ENCODE measurements around the gene UBR1.
A peak's percentile ranks its signal among the peaks of the same experiment; 100 is the strongest.

Gene UBR1

GRCh38 chr15:43106486-43106829, 620 bp upstream of the UBR1 start:
- no peak for DNase-seq

DNA sequence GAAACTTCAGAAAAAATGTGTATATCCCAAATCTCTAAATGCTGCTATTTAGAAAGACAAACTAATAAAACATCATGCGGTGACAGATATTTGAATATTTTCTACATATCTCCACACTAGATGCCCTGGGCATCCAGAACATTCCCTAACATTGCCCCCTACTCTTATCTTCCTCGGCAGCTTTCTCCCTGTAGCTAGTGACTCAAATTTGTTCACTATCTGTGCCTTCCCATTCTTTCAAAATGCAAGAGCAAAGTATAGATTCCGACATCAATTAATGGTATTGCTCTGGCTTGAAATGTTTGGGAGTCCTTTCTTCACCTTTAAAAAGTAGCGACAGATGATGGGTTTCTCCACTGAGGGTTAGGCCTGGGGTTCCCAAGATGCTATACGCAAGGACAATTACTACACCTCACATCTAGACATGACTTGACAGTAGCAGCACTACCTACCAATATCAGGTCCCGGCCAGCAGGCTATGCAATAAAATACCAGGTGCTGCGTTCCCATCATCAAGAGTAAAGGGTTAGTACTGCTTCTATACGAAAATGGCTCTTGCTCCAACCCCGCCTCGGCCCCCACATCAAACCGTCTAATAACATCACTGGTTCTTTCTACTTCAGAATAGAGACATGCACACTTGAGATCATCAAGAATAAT, 631 bp downstream of the UBR1 start:
- peak; percentile 29 for DNase-seq

DNA sequence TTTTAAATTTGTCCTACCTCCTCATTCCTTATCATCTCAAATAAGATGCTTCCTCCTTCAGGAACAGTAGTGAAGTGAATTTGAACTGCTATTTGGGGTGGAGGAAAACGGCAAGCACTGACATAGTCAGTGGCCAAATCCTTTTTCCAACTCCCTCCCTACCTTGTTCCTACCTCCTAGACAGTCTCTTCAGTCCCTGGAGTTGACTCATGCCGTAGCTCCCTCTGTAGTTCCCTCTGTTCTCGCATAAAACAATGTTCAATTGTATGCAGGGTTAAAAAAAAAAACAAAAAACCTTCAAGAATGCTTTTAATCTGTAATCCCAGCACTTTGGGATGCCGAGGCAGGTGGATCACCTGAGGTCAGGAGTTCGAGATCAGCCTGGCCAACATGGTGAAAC, 1.4 kb downstream of the UBR1 start:
- DNase-seq, result no peak

DNA sequence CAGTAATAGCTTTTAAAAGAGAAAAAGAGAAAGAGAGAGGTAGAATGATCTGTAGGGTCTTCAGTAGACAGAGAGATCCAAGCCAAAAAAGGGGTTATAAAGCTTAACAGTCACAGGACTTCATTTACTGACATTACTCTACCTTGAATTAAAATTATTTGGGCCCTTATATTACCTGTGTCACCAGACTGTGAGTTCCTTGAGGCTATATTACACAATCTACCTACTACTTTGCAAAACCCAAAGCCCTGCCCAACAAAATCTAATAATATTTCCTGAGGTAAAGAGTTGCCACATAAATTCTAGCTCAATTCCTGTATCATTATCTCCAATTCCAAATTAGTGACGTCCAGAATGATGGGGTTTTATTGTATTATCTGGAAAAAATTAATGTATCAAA, 1.9 kb downstream of the UBR1 start:
- no peak for DNase-seq

- DNase-seq, result no peak
Observed at GRCh38 chr15:43102187-43102586, 3.7 kb downstream of the UBR1 start.

GRCh38 chr15:43100971-43101370, 4.9 kb downstream of the UBR1 start:
- DNase-seq, result no peak

DNA sequence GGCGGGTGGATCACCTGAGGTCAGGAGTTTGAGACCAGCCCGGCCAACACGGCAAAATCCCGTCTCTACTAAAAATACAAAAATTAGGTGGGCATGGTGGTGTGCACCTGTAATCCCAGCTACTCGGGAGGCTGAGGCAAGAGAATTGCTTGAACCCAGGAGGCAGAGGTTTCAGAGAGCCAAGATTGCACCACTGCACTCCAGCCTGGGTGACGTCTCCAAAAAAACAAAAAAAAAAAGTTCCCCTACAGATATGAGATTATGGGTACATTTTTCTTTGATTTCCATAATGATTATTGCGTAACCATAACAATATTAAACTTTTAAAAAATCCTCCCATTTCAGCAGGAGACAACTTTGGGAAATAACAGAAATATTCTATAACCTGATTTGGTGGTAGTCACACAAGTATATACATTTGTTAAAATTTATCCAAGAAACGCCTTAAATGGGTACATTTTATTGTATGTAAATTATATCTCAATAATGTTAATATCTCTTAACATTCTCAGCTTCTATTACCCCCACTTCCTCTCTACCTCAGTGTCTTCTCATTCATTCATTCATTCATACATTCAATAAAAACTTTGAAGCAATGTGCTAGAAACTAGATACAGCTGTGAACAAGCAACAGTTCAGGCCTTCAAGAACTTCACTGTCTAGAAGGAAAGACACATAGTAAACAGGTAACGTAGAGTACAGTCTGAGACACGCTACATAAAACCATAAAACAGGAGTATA, 6.6 kb downstream of the UBR1 start:
- DNase-seq, result no peak

DNA sequence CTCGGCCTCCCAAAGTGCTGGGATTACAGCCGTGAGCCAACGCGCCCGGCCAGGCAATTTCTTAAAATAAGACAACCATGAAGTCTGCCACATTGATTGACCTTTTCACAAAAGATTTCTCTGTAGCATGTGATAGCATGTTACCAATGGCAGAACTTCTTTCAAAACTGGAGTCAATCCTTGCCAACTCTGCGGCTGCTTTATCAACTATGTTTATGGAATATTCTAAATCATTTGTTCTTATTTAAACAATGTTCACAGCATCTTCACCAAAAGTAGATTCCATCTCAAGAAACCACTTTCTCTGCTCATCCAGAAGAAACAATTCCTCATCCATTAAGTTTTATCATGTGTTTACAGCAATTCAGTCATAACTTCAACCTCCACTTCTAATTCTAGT, 9.4 kb downstream of the UBR1 start:
- no peak for DNase-seq

DNA sequence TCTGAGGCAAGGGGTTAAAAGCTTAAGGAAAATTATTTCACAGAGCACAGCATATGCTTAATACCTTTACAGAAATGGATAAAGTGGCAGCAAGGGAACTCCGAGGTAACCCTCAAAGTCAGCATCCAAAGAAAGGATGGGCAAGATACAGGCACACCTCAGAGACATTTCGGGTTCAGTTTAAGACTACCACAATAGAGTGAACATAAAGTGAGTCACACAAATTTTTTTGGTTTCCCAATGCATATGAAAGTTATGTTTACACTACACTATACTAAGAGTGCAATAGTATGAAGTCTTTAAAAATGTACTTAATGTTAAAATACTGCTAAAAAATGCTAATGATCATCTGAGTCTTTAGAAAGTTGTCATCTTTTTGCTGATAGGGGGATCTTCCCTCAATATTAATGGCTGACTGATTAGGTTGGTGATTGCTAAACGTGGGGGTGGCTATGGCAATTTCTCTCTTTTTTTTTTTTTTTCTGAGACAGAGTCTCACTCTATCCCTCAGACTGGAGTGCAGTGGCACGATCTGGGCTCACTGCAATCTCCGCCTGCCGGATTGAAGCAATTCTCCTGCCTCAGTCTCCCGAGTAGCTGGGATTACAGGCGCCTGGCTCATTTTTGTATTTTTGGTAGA, 10.0 kb downstream of the UBR1 start:
- DNase-seq, result no peak

GRCh38 chr15:43095243-43095642, 10.6 kb downstream of the UBR1 start:
- DNase-seq, result no peak

- no peak for DNase-seq
Observed at GRCh38 chr15:43094416-43095030, 11.3 kb downstream of the UBR1 start.

DNA sequence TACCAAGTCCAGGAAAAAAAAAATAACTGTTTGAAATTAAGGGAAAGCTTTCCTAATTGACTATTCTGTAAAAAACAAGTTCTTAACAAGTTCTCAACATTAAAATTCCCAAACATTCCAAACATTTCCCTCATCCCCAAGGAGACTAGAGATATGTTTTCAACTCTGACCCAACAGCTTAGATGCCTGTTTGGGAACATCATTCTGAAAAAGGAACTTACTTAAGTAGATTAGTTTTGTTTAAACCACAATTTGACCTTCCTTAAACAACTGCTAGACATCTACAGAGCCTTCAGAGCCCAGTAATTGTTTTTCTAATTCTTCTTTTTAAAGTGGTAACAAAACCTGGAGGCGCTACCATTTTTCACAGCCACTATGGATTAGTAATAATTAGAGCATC, 12.8 kb downstream of the UBR1 start:
- DNase-seq, result no peak

- no peak for DNase-seq
Observed at GRCh38 chr15:43091859-43092258, 14.0 kb downstream of the UBR1 start.

DNA sequence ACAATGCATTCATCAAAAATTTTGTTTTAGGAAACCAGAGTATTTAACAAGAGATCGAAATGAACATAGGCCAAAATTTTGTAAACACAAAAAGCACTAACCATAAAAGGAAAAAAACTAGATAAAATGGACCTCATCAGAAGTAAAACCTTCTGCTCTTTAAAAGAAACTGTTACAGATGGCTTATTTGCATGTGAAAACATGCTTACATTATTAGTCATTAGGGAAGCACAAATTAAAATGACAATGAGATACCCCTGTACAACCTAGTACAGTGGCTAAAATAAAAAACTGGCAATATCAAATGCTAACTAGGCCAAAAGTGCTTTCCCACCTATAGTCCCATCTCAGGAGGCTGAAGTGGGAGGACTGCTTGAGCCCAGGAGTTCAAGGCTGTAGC, 19.3 kb downstream of the UBR1 start:
- DNase-seq, result no peak

DNA sequence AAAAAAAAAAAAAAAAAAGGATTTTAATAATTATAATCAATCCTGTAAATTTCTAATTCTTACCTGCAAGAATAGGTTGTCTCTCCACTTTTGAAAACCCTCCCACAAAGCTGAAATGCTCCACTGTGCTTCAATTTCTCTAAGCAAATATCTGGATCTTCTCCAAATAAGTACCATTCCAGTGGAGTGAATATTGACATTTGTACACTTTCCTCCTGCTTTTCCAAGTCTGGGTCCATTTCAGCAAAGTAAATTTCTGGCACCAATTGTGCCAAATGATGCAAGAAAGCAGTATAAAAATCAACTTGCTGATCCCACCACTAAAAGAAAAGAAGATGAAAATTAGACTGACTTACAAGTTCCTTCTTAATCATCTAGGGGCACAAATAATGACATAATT, 19.9 kb downstream of the UBR1 start:
- no peak for DNase-seq

DNA sequence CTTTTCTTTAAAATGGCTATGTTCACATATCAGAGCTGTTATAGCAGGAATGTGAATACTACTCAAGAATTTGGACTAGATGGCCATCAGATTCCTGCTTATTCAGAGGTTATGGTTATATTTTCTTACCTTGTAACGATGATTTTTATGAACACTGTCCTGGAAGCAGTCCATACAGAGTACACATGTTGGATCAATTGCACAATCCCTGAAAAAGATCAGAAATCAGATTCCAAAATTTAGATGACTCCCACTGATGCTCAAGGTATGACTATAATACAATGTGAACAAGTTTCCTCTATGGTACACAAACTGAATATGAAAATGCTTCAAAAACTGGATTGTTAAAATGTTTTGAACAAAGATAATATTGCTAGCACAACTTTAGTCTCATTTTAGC, 23.3 kb downstream of the UBR1 start:
- no peak for DNase-seq

DNA sequence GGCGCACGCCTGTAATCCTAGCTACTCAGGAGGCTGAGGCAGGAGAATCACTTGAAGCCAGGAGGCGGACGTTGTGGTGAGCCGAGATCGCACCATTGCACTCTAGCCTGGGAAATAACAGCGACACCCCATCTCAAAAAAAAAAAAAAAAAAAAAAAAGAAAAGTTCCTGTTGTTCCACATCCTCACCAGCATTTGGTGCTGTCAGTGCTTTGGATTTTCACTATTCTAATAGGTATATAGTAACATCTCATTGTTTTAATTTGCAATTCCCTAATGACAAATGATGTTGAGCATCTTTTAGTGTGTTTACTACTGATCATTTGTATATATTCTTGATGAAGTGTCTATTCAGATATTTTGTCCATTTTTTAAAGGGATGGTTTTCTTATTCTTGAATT, 24.6 kb downstream of the UBR1 start:
- no peak for DNase-seq

GRCh38 chr15:43071451-43071850, 34.4 kb downstream of the UBR1 start:
- no peak for DNase-seq

DNA sequence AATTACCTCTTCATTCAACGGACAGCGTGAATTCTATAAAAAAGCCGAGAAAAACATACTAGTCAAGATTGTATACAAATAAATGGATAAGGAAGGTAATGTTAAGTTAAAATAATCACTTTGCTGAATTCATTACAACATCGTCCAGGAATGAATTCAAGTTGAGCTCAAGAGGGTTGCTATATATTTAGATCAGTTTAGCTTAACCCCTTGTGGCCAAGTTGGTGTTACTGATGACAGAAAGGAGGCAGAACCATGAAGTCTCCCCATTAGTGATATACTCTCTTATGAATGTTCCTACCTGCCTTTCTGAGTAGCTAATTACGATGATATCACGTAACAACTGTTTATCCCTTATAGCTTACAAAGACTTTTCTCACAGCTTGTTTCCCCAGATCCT, 34.9 kb downstream of the UBR1 start:
- no peak for DNase-seq

DNA sequence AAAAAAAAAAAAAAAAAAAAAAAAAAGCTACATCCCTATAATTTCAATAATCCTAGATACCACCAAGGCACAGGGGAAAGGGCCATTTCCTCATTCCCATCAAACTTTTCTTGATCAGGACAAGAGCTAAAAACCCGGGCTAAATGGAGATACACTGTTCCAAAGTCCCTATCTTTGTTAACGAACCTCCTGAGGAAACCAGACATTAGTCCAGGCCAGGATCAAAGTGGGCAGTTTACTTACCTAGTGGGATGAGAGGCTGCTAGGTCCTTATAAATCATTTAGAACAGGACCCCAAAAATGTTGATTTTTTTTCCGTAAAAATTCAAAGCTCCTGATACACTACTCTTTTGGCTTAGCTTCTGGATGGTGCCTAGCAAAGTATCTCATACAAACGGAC, 35.6 kb downstream of the UBR1 start:
- DNase-seq, result no peak

DNA sequence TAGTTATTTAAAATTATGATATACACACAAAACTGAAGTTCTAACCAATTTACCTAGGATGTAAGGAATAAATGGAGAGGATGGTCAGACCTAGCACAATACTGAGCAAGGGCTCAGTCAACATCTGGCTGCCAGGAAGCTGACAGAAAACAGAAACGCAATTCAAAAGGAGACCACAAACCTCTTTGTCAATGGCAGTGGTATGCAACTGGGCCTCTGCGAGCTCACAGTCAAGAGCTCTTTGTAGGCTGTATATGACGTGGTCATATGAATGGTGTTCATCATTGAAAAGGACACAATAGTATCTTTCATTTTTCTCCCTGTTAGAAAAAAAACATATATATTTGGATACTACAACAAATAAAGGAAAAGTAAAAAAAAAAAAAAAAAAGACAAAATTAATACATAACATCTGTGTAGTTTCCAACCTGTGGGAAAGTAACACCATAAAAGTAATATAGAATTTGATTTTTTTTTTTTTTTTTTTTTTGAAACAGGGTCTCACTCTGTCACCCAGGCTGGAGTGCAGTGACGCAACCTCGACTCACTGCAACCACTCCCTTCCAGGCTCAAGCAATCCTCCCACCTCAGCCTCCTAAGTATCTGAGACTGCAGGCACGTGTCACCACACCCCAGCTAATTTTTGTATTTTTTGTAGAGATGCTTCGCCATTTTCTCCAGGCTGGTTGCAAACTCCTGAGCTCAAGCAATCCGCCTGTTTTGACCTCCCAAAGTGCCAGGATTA, 37.9 kb downstream of the UBR1 start:
- DNase-seq, result no peak

- no peak for DNase-seq
Observed at GRCh38 chr15:43056696-43057095, 49.1 kb downstream of the UBR1 start.

- DNase-seq, result no peak
Observed at GRCh38 chr15:43052860-43053259, 53.0 kb downstream of the UBR1 start.

Data from KG1 (cell line).